ENCODE data around the gene RASSF4. TPM values are rescaled to one million over a fixed set of nuclear protein-coding genes. Genes with fewer than 3 reads are reported as not detected.

Gene RASSF4
- polyA plus RNA-seq, 1 donor (not counting 4 experiments of a cell fraction or from before 2014, with no cell fraction given): 0.20 TPM

DNA sequence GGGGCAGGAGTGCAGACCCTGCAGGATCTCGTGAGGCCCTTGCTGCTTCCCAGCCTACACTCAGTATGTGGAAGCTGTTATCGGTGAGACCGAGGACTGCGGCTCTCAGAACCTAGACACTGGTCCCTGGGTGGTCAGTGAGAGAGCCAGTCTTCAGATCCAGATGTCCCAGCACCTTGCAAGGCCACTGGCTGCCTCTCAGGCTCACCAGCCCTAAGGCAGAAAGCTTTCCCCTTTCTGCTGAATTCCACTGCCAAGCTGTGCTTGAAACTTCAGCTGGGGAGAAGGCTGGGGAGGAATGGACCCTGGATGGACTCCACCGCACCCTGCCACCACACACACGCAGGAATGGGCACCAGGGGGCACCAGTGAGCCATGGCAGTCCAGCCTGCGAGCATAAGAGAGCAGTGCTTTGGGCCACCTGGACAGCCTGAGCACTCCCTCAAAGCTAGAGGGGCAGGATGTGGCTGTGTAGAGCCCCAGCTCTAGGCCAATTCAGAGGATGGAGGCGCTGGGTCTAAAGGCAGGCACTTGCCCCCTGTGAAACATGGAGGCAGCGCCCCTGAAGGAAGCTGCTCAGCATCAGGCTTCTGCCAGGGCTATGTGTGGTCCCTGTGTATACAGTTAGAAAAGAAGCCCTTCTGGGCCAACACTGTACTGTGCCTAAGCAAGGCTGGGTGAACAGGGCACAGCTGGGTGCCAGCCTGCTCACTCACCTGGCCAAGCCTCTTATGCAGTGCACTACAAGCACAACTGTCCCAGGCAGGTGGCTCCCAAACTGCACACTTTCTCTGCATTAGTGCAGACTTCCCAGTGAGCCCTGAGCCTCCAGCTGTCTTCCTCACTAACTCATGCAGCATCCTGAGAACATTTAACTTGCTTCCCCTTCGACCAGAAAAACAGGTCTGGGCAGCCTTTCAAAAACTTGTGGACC lies 26.8 kb upstream of the RASSF4 start:
- Histone ChIP-seq H3K27ac (ENCODE audit: control insufficient read depth, insufficient read depth, low read length) (no peak overlapping the region), H3K4me3 (ENCODE audit: control insufficient read depth in 2 of 3, extremely low read depth in 1 of 3, insufficient read depth in 2 of 3, low read depth in 1 of 3, low read length in 3 of 3) (no peak overlapping the region), H3K4me2 (ENCODE audit: control insufficient read depth, extremely low read depth, insufficient read depth, low read depth, low read length) (no peak overlapping the region), H3K4me1 (ENCODE audit: control insufficient read depth, extremely low read depth, insufficient read depth, low read length) (peaks cover 11% of the 10 kb centered on the region), H3K36me3 (ENCODE audit: control insufficient read depth in 2 of 2, extremely low read depth in 1 of 2, insufficient read depth in 2 of 2, low read length in 2 of 2) (no peaks in the 10 kb centered on the region), H2AFZ (ENCODE audit: control insufficient read depth, low read length) (no peak overlapping the region), H4K20me1 (ENCODE audit: control insufficient read depth, extremely low read depth, insufficient read depth, low read length) (no peaks in the 10 kb centered on the region), H3K9me1 (ENCODE audit: control insufficient read depth, extremely low read depth, insufficient read depth, low read length) (no peaks in the 10 kb centered on the region), H3K79me2 (ENCODE audit: control insufficient read depth, insufficient read depth, low read length) (no peaks in the 10 kb centered on the region), H3K9me3 (ENCODE audit: control insufficient read depth, low read depth, low read length) (no peaks in the 10 kb centered on the region), H3K9ac (ENCODE audit: control insufficient read depth, extremely low read depth, insufficient read depth, low read length) (no peak overlapping the region), H3K27me3 (ENCODE audit: control insufficient read depth, extremely low read depth, insufficient read depth, low read length) (no peaks in the 10 kb centered on the region)
- TF ChIP-seq, protein P1, sequence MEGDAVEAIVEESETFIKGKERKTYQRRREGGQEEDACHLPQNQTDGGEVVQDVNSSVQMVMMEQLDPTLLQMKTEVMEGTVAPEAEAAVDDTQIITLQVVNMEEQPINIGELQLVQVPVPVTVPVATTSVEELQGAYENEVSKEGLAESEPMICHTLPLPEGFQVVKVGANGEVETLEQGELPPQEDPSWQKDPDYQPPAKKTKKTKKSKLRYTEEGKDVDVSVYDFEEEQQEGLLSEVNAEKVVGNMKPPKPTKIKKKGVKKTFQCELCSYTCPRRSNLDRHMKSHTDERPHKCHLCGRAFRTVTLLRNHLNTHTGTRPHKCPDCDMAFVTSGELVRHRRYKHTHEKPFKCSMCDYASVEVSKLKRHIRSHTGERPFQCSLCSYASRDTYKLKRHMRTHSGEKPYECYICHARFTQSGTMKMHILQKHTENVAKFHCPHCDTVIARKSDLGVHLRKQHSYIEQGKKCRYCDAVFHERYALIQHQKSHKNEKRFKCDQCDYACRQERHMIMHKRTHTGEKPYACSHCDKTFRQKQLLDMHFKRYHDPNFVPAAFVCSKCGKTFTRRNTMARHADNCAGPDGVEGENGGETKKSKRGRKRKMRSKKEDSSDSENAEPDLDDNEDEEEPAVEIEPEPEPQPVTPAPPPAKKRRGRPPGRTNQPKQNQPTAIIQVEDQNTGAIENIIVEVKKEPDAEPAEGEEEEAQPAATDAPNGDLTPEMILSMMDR (optimal IDR thresholded peaks at IDR 0.05 in 1 of 3, IDR thresholded peaks at IDR 0.05 in 1 of 3, conservative IDR thresholded peaks at IDR 0.05 in 1 of 3; ENCODE audit: extremely low read depth in 1 of 3, insufficient read depth in 2 of 3, low read length in 3 of 3): peak; percentile 96 to 99 (median 99)
- no peak for TF ChIP-seq EZH2 (IDR thresholded peaks at IDR 0.05; ENCODE audit: low read length)
- DNase-seq (ENCODE audit: low read depth, low spot score) (peak; percentile 36), FAIRE-seq (peak; percentile 90)
- dilution Hi-C loops (cut with MboI; ENCODE audit: extremely low pct_ligation_motif_present, low sequenced_read_pairs): no loop called here

DNA sequence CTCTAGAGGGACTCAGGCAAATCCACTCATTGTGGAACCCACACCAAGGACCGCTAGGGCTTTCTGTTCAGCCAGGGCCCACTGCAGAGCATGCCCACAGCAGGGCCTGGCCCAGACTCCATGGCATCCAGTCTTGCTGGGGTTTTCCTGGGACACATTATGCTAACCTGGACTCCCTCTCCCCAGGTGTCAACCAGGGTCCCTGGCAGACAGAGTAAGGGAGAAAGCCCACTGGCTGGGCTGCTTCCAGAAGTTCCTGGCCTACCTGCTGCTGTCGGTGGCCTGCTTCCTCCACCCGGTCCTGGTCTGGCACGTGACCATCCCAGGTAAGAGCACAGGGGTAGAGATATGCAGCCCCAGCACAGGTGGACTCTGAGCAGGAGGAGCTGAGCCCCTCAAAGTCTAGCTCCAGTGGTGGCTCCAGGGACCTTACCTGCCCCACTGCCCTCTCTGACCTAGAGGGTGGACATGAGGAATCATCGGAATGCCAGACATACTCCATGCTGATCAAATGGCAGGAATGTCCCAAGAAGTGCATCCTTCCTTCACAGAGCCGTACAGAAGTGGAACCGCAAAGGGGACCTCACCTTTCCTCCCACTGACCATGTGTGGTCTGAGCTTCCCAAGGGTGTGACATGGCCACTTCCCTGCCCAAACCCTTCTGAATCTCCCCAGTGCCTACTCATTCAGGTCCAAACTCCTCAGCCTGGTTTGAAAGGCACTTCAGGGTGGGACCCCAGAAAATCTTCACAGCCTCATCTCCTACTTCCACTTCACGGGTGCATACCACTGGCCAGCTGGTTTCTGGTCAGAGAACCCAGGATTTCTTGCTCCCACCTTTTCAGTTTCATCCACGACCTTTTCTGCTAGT lies 25.9 kb upstream of the RASSF4 start:
- DNase-seq (ENCODE audit: low read depth, low spot score) (no peak), FAIRE-seq (no peak)
- Histone ChIP-seq H3K4me1 (ENCODE audit: control insufficient read depth, extremely low read depth, insufficient read depth, low read length) (peaks cover 11% of the 10 kb centered on the region), H3K4me2 (ENCODE audit: control insufficient read depth, extremely low read depth, insufficient read depth, low read depth, low read length) (no peak overlapping the region), H4K20me1 (ENCODE audit: control insufficient read depth, extremely low read depth, insufficient read depth, low read length) (no peaks in the 10 kb centered on the region), H3K27ac (ENCODE audit: control insufficient read depth, insufficient read depth, low read length) (no peak overlapping the region), H3K9me3 (ENCODE audit: control insufficient read depth, low read depth, low read length) (no peaks in the 10 kb centered on the region), H3K4me3 (ENCODE audit: control insufficient read depth in 2 of 3, extremely low read depth in 1 of 3, insufficient read depth in 2 of 3, low read depth in 1 of 3, low read length in 3 of 3) (no peak overlapping the region), H3K79me2 (ENCODE audit: control insufficient read depth, insufficient read depth, low read length) (no peaks in the 10 kb centered on the region), H3K9ac (ENCODE audit: control insufficient read depth, extremely low read depth, insufficient read depth, low read length) (no peak overlapping the region), H3K9me1 (ENCODE audit: control insufficient read depth, extremely low read depth, insufficient read depth, low read length) (no peaks in the 10 kb centered on the region), H2AFZ (ENCODE audit: control insufficient read depth, low read length) (no peak overlapping the region), H3K36me3 (ENCODE audit: control insufficient read depth in 2 of 2, extremely low read depth in 1 of 2, insufficient read depth in 2 of 2, low read length in 2 of 2) (no peaks in the 10 kb centered on the region), H3K27me3 (ENCODE audit: control insufficient read depth, extremely low read depth, insufficient read depth, low read length) (no peaks in the 10 kb centered on the region)
- TF ChIP-seq EZH2 (IDR thresholded peaks at IDR 0.05; ENCODE audit: low read length): no peak
- TF ChIP-seq, protein P1 (optimal IDR thresholded peaks at IDR 0.05 in 1 of 3, IDR thresholded peaks at IDR 0.05 in 1 of 3, conservative IDR thresholded peaks at IDR 0.05 in 1 of 3; ENCODE audit: extremely low read depth in 1 of 3, insufficient read depth in 2 of 3, low read length in 3 of 3): no peak
- dilution Hi-C loops (cut with MboI; ENCODE audit: extremely low pct_ligation_motif_present, low sequenced_read_pairs): no loop called here
